Lower leg skin (tissue), 4 donors: Measurements from ENCODE around the gene OPA3. TPM values are rescaled to one million over a fixed set of nuclear protein-coding genes. Genes with fewer than 3 reads are reported as not detected.

ENCODE experiments used
- DNase-seq, 2 donors: peaks; one replicate each; pipeline ENCODE4 v3.0.0-alpha.2; 2019; ENCODE audit warnings: low spot score in 2 of 2
- H3K4me3 ChIP-seq: fragments of 200-600 bp; sonication (generic); 2 replicates; pipeline ENCODE4 v1.5.1; 2017; ENCODE audit warnings: mild to moderate bottlenecking, low read depth; ENCODE audit not compliant: poor library complexity, severe bottlenecking
- POLR2A ChIP-seq, 2 donors: fragments of 450-650 bp; IDR thresholded peaks; one replicate each; pipeline ENCODE4 v1.6.1; 2016 to 2017; ENCODE audit warnings: antibody characterized with exemption in 2 of 2, mild to moderate bottlenecking in 1 of 2, moderate library complexity in 1 of 2
- WGBS, 2 donors: methylation state at CpG; one replicate each; pipeline ENCODE4 v1.1.5; 2018; 5-methylcytosine and 5-hydroxymethylcytosine counted together
- intact Hi-C: fragments of 100-400 bp; cut with DNase I; formaldehyde crosslinking; loops from one replicate; pipeline ENCODE4 v1.15.0; 2023; ENCODE audit warnings: low total_unique reads
- total RNA-seq, 4 donors: library from RNA; depleted of rRNA; stranded (reverse); fragments of >200 nt; gene quantifications; one replicate each; pipeline ENCODE4 v1.1.0, GENCODE V29; 2016
- TF ChIP-seq, protein P1 (sequence below), 3 donors: fragments of 450-650 bp; IDR thresholded peaks; one replicate each; pipeline ENCODE4 v1.5.1; 2016; ENCODE audit warnings: antibody characterized with exemption in 3 of 3, mild to moderate bottlenecking in 3 of 3, moderate library complexity in 2 of 3

OPA3 gene
- total RNA-seq, 4 donors from 2014 or later, result 4.4 to 15.7 (median 12.7) TPM

DNA sequence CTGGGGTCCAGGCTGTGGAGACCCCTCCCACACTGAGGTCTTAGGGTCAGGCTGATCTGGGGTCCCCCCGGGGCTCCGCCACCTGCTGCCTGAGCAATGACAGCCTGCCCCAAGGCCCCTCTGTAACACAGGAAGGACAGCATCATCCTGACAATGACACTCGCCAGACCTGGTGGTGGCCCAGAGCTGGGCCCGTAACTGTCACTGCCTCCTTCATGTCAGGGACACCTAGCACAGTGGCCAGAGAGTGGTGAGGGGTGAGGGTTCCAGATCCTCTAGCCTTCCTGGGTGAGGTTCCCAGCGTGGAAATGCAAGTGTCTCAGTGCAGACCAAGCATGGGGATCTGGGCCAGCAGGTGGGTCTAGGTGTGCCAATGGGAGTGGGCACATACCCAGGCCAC lies 27.8 kb downstream of the OPA3 start:
- intact Hi-C loops, result loop anchor here (2.0 kb wide), 1 partner anchor 30 kb away; no protein-coding TSS in a partner anchor
- no peak overlapping the region for H3K4me3 ChIP-seq
- 90 to 100% methylated on average over 2 to 5 of the region's 5 CpGs for WGBS, 2 donors
- no peak for DNase-seq
- TF ChIP-seq, protein P1, sequence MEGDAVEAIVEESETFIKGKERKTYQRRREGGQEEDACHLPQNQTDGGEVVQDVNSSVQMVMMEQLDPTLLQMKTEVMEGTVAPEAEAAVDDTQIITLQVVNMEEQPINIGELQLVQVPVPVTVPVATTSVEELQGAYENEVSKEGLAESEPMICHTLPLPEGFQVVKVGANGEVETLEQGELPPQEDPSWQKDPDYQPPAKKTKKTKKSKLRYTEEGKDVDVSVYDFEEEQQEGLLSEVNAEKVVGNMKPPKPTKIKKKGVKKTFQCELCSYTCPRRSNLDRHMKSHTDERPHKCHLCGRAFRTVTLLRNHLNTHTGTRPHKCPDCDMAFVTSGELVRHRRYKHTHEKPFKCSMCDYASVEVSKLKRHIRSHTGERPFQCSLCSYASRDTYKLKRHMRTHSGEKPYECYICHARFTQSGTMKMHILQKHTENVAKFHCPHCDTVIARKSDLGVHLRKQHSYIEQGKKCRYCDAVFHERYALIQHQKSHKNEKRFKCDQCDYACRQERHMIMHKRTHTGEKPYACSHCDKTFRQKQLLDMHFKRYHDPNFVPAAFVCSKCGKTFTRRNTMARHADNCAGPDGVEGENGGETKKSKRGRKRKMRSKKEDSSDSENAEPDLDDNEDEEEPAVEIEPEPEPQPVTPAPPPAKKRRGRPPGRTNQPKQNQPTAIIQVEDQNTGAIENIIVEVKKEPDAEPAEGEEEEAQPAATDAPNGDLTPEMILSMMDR (IDR thresholded peaks at IDR 0.05), result no peak
- no peak for TF ChIP-seq POLR2A (IDR thresholded peaks at IDR 0.05)

DNA sequence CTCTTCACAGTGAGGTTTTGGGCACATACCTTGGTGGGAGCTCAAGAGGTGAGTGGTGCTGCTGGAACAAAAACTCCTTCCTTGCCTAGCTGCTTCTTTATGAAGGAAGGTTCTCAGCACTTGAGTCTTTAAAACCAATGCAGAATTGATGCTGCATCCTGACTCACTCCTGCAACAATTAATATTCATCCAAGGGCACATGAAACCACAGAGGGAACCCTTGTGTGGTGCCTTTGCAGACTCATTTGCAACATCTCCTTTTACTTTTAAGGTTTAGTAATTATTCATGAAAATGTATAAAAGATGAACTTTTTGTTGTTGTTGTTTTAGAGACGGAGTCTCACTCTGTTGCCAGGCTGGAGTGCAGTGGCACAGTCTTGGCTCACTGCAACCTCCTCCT lies 30.1 kb downstream of the OPA3 start:
- TF ChIP-seq, protein P1 (IDR thresholded peaks at IDR 0.05), result no peak
- no peak for TF ChIP-seq POLR2A (IDR thresholded peaks at IDR 0.05)
- no peak for DNase-seq
- H3K4me3 ChIP-seq, result no peak overlapping the region
- intact Hi-C loops, result no loop called here
- WGBS, 2 donors, result 79 to 88% methylated on average over 1 of the region's 1 CpG

- intact Hi-C loops, result no loop called here
- TF ChIP-seq POLR2A (IDR thresholded peaks at IDR 0.05), result no peak
- TF ChIP-seq, protein P1 (IDR thresholded peaks at IDR 0.05), result no peak
- WGBS, 2 donors, result 68 to 86% methylated on average over 23 to 24 of the region's 34 CpGs
- DNase-seq, result no peak
- H3K4me3 ChIP-seq, result no peak overlapping the region
These were observed 31.1 kb downstream of the OPA3 start for GRCh38 chr19:45553464-45553863.

DNA sequence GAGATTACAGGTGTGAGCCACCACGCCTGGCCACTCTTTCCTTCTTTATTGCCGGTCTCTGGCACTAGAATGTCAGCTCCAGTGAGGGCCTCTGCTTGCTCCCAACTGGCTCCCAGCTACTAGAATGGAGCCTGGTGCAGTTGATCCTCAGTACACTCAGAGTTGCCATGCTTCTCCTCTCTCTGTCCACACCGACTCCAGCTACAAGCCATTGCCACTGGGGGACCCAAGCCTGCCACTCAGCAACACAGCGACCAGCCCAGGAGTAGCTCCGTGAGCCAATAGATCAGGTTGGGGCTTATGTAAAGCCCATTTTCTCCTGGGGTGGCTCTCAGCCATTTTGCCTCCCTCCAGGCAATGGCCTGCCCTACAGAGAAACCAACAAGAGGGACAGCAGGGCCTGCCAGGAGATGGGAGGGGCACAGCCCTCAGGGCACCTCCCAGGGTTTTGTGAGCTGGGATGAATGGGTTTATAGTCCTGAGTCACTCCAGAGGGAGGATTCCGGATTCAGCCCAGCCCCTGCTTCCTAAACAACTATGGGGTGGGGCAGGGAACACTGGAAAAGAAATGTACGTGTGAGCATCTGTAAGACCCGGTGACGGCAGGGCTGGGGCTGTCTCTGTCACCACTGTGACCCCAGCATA lies 36.5 kb downstream of the OPA3 start:
- TF ChIP-seq, protein P1 (IDR thresholded peaks at IDR 0.05), result no peak
- no peak for TF ChIP-seq POLR2A (IDR thresholded peaks at IDR 0.05)
- peak; percentile 73 to 92 for DNase-seq
- intact Hi-C loops, result no loop called here
- H3K4me3 ChIP-seq, result no peak overlapping the region
- WGBS, 2 donors, result 42 to 54% methylated on average over 9 of the region's 9 CpGs

DNA sequence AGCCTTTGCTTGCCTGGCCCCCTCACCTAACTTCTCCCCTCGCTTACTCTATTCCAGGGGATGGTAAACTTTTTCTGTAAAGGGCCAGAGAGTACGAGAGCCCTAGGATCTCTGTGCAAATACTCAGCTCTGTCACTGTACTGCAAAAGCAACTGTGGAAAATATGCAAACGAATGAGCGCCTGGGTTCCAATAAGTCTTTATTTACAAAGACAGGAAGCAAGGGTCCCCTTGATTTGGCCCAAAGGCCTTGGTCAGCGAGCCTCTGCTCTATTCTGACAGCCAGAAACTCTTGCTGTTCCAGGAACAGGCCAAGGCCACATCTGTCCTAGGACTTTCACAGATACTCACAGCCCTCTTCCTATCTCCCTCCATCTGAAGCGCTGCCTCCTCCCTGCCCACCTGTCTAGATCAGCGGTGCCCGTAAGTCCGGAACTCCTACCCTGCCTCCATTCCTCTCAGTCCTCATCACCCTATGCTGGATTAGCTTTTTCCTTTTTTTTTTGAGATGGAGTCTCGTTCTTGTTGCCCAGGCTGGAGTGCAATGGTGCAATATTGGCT lies 37.3 kb downstream of the OPA3 start:
- intact Hi-C loops, result no loop called here
- 82 to 87% methylated on average over 10 of the region's 10 CpGs for WGBS, 2 donors
- no peak overlapping the region for H3K4me3 ChIP-seq
- DNase-seq, result no peak
- TF ChIP-seq POLR2A (IDR thresholded peaks at IDR 0.05), result no peak
- TF ChIP-seq, protein P1 (IDR thresholded peaks at IDR 0.05), result no peak
